ENCODE measurements around the gene OR10H1.

- TF ChIP-seq EP300 (conservative IDR thresholded peaks at IDR 0.05; ENCODE audit: poor library complexity, severe bottlenecking) (no peak), CTCF (IDR thresholded peaks at IDR 0.05; ENCODE audit: poor library complexity, severe bottlenecking) (no peak)
These were observed 45.9 kb downstream of the OR10H1 start for GRCh38 chr19:15769586-15769985.
